ENCODE measurements around the gene PLD6.

PLD6 gene

DNA sequence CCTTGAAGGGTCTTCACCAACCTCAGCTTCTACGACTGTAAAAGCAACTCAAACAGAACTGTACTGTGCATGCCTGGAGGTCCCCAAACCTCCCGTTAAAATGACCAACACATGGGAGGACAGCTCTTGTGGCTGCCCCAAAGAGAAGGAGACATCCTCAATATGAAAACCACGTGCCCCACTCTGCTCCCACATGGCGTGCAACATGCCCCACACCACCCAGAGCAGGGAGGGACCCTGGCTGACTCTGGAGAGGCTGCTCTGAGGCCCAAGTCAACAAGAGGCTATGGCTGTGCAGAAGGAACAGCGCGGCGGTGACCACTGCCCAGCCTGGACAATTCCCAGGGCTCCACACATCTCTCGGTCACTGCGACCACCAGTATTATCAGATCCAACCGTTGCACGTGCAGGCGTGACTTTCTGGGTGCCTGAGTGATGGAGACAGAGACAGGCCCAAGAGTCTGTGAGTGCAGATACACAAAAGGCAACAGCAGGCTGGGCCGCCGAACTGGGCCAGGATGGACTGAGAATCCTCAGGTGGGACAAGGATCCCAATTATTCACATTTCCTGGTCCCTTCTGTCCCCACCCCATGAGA lies 1.4 kb downstream of the PLD6 start:
- no peak for DNase-seq (ENCODE audit: extremely low read depth, low read depth)
- TF ChIP-seq, protein P1, sequence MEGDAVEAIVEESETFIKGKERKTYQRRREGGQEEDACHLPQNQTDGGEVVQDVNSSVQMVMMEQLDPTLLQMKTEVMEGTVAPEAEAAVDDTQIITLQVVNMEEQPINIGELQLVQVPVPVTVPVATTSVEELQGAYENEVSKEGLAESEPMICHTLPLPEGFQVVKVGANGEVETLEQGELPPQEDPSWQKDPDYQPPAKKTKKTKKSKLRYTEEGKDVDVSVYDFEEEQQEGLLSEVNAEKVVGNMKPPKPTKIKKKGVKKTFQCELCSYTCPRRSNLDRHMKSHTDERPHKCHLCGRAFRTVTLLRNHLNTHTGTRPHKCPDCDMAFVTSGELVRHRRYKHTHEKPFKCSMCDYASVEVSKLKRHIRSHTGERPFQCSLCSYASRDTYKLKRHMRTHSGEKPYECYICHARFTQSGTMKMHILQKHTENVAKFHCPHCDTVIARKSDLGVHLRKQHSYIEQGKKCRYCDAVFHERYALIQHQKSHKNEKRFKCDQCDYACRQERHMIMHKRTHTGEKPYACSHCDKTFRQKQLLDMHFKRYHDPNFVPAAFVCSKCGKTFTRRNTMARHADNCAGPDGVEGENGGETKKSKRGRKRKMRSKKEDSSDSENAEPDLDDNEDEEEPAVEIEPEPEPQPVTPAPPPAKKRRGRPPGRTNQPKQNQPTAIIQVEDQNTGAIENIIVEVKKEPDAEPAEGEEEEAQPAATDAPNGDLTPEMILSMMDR (IDR thresholded peaks at IDR 0.05; ENCODE audit: low read depth, low read length), result no peak

DNA sequence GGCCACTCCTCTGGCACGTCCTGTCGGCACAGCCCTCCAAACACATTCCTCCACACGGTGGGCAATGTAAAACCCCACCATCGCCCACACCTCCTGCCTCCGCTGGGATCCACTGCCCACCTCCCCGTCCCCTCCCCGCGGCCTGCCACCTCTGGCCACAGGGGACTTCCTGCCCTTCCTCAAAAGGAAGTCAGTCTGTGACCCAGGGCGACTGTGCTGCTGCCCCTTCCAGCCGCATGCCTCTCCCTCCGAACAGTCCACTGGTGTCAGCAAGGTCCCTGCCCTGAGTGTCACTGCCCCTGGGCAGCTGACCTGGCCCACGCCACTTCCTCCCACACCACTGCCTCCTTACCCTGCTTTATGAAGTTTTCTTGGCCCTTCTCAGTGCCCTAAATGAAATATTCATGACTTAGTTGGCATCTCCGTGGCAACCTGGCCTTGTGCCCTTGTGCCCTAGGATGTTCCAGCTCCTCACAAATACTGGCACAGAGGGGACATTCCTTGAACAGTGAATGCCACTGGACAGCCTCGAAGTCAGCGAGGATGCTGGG lies 2.0 kb downstream of the PLD6 start:
- TF ChIP-seq, protein P1 (IDR thresholded peaks at IDR 0.05; ENCODE audit: low read depth, low read length), result no peak
- no peak for DNase-seq (ENCODE audit: extremely low read depth, low read depth)

DNA sequence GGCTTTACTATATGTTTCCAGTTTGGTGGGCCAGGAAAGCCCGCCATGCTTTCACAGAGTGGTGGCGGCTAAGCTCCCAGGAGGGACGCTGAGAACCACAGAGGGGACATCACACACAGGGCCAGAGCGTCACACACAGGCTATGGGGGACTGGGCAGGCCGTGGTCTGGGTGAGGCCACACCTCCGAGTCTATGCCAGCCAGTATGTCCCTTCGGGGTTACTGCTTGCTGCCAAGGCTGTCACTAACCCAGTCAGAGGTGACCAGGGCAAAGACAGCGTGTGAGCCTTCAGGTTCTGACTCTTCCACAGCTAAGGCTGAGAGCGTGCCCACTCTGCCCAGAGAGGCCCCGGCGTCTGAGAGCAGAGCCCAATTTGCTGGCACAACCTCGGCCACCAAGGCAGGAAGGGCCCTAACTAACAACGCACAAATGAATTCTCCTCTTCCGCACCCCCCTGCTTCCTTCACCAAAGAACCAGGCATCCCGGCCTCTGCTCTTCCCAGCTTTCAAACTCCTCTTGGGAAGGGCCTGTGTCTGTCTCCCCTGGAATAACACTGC lies 2.9 kb downstream of the PLD6 start:
- no peak for DNase-seq (ENCODE audit: extremely low read depth, low read depth)
- TF ChIP-seq, protein P1 (IDR thresholded peaks at IDR 0.05; ENCODE audit: low read depth, low read length), result no peak

DNA sequence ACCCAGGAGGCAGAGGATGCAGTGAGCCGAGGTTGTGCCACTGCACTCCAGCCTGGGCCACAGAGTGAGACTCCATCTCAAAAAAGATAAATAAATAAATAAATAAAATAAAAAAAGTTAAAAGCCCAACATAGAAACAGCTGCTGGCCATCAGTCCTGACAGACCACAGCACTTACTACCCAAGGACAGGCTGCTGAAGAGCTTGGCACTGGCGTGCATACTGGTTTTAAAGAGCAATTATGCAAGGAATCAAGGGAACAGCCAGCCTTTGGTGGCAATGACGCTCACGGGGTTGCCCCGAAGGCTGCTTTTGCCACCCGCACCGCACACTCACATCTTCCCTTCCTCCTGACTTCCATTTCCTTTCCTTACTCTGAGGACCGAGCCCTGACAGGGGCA lies 4.2 kb downstream of the PLD6 start:
- TF ChIP-seq, protein P1 (IDR thresholded peaks at IDR 0.05; ENCODE audit: low read depth, low read length), result no peak
- DNase-seq (ENCODE audit: extremely low read depth, low read depth), result no peak

DNA sequence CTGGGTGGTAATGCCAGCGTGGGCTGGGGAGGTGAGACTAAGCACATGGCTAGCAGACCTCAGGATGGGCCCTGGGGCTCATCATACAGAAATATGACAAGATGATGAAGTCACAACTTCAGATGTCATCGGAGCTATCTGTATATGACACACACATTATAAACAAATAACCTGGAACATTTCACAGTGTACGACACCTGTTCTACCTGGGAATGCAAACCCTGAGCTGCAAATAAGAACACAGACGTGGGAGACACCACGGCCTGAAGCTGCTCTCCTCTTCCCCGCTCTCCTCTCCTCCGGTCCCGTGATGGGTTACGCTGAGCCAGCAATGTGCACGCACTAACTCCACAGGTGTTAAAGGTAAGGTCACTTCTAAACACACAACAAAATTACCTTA lies 4.9 kb downstream of the PLD6 start:
- TF ChIP-seq, protein P1 (IDR thresholded peaks at IDR 0.05; ENCODE audit: low read depth, low read length), result no peak
- DNase-seq (ENCODE audit: extremely low read depth, low read depth), result no peak

DNA sequence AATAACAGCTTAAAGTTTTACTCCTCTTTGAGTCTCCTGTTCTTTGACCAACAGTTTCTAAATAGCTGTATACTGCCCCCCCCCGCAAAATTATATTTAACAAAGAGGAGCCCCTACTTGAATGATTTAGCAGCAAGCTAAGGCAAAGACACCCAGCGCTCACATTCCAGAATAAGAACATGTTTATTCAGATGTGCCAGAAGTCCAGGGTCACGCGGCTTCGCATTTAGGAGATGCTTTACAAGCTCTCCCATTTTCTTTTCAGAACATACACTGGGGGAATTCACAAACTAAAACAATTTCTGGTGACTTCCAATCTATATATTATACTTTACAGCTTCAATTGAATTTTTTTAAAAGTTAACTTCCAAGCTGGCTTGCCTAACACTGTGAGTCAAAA lies 5.3 kb downstream of the PLD6 start:
- TF ChIP-seq, protein P1 (IDR thresholded peaks at IDR 0.05; ENCODE audit: low read depth, low read length), result no peak
- DNase-seq (ENCODE audit: extremely low read depth, low read depth), result no peak

DNA sequence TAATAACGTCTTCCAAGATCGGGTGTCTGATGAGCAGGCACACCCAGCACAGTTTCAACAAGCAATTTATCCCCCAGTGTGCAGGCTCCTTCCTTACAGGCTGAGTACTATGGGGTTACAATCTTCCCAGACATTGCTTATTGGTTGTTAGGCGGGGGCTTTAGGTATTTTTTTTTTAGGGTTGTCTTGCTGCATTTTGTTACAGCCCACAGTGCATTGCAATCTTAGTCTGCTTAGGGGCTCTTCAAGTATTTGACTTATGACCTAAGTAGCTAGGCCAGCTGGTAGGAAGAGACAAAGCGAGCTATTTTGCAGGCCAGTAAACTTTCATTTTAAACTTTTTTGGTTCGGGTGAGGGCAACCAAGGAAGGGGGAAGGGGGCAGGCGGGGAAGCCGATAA lies 5.8 kb downstream of the PLD6 start:
- DNase-seq (ENCODE audit: extremely low read depth, low read depth), result no peak
- TF ChIP-seq, protein P1 (IDR thresholded peaks at IDR 0.05; ENCODE audit: low read depth, low read length), result no peak
